WTC11 (cell line): ENCODE data around the gene PPM1N. TPM values are rescaled to one million over a fixed set of nuclear protein-coding genes. Genes with fewer than 3 reads are reported as not detected.
A peak's percentile ranks its signal among the peaks of the same experiment; 100 is the strongest.

ENCODE experiments used
- ATAC-seq: fragments of 200-7000 bp; cut with Tn5 transposase; 2 replicates; pipeline ENCODE4 v1.10.0; 2021; ENCODE audit warnings: mild to moderate bottlenecking, moderate library complexity
- CTCF ChIA-PET: fragments of 300-600 bp; sonication (Branson Sonifier 250); formaldehyde crosslinking; loops from one replicate; lab custom pipeline; 2021; ENCODE audit warnings: antibody characterized with exemption; lab: Charles Lee
- POLR2A ChIA-PET: fragments of 350-600 bp; sonication (Branson Sonifier 250); formaldehyde crosslinking; loops from one replicate; lab custom pipeline; 2021; ENCODE audit warnings: antibody characterized with exemption; lab: Charles Lee
- DNase-seq: peaks from one replicate; pipeline ENCODE4 v3.0.0; 2021; ENCODE audit warnings: low spot score
- H3K27ac Mint-ChIP-seq: 2 replicates; pipeline ENCODE4 v1.8.0; 2021; ENCODE audit warnings: mixed read lengths
- H3K27me3 Mint-ChIP-seq: 2 replicates; pipeline ENCODE4 v1.8.0; 2021; ENCODE audit warnings: low read depth, mild to moderate bottlenecking, moderate library complexity, mixed read lengths
- H3K36me3 Mint-ChIP-seq: 2 replicates; pipeline ENCODE4 v1.8.0; 2021; ENCODE audit warnings: mixed read lengths
- H3K4me1 Mint-ChIP-seq: 2 replicates; pipeline ENCODE4 v1.8.0; 2022; ENCODE audit warnings: mixed read lengths
- H3K4me3 Mint-ChIP-seq: 2 replicates; pipeline ENCODE4 v1.8.0; 2021; ENCODE audit warnings: mild to moderate bottlenecking, moderate library complexity, mixed read lengths
- H3K9me3 Mint-ChIP-seq: 2 replicates; pipeline ENCODE4 v1.8.0; 2021; ENCODE audit warnings: mixed read lengths
- CREM ChIP-seq: sonication (generic); formaldehyde crosslinking; IDR thresholded peaks from 2 replicates; pipeline ENCODE4 v1.8.1; 2022; ENCODE audit warnings: mild to moderate bottlenecking, missing genetic modification reagents, moderate library complexity
- CTCF ChIP-seq: fragments of 200-600 bp; IDR thresholded peaks from 2 replicates; pipeline ENCODE4 v1.8.0; 2022; ENCODE audit warnings: antibody characterized with exemption
- FOXK1 ChIP-seq: sonication (generic); formaldehyde crosslinking; IDR thresholded peaks from 2 replicates; pipeline ENCODE4 v1.8.0; 2022; ENCODE audit warnings: mild to moderate bottlenecking, moderate library complexity, missing genetic modification reagents
- GABPB1 ChIP-seq: sonication (generic); formaldehyde crosslinking; IDR thresholded peaks from 2 replicates; pipeline ENCODE4 v1.8.1; 2023; ENCODE audit warnings: mild to moderate bottlenecking, missing genetic modification reagents
- GRHL2 ChIP-seq: fragments of 250-450 bp; sonication (Bioruptor Pico); IDR thresholded peaks from 2 replicates; pipeline ENCODE4 v1.8.0; 2022; ENCODE audit warnings: mild to moderate bottlenecking, moderate library complexity; ENCODE audit not compliant: insufficient replicate concordance, severe bottlenecking
- KAT7 ChIP-seq: sonication (generic); formaldehyde crosslinking; IDR thresholded peaks from 2 replicates; pipeline ENCODE4 v1.8.1; 2023; ENCODE audit warnings: missing genetic modification reagents, mild to moderate bottlenecking, borderline replicate concordance
- NR1H2 ChIP-seq: sonication (generic); formaldehyde crosslinking; IDR thresholded peaks from 2 replicates; pipeline ENCODE4 v1.9.0; 2021; ENCODE audit warnings: mild to moderate bottlenecking, moderate library complexity, missing genetic modification reagents
- SOX15 ChIP-seq: fragments of 250-450 bp; sonication (Bioruptor Pico); IDR thresholded peaks from 2 replicates; pipeline ENCODE4 v1.9.0; 2021; ENCODE audit warnings: mild to moderate bottlenecking
- SP1 ChIP-seq: sonication (generic); formaldehyde crosslinking; conservative IDR thresholded peaks from 2 replicates; pipeline ENCODE4 v1.8.1; 2022; ENCODE audit warnings: missing genetic modification reagents
- TEAD1 ChIP-seq: sonication (generic); formaldehyde crosslinking; IDR thresholded peaks from 2 replicates; pipeline ENCODE4 v1.8.0; 2022; ENCODE audit warnings: mild to moderate bottlenecking, missing genetic modification reagents
- USF1 ChIP-seq: sonication (generic); formaldehyde crosslinking; IDR thresholded peaks from 2 replicates; pipeline ENCODE4 v1.8.0; 2022; ENCODE audit warnings: mild to moderate bottlenecking, missing genetic modification reagents
- ZNF121 ChIP-seq: sonication (generic); formaldehyde crosslinking; IDR thresholded peaks from 2 replicates; pipeline ENCODE4 v1.8.0; 2023; ENCODE audit warnings: missing genetic modification reagents
- ZNF416 ChIP-seq: fragments of 250-450 bp; sonication (Bioruptor Pico); IDR thresholded peaks from 2 replicates; pipeline ENCODE4 v1.9.0; 2021; ENCODE audit warnings: mild to moderate bottlenecking, inconsistent platforms
- total RNA-seq: library from RNA; stranded (reverse); gene quantifications from 3 replicates; pipeline ENCODE4 v1.2.3, GENCODE V29; 2021
- TF ChIP-seq, protein P1 (sequence below): sonication (generic); formaldehyde crosslinking; IDR thresholded peaks from 2 replicates; pipeline ENCODE4 v1.8.1; 2023; ENCODE audit warnings: mild to moderate bottlenecking, moderate library complexity, missing genetic modification reagents
- TF ChIP-seq, protein P2 (sequence below): sonication (generic); formaldehyde crosslinking; IDR thresholded peaks from 2 replicates; pipeline ENCODE4 v1.8.0; 2023; ENCODE audit warnings: mild to moderate bottlenecking, missing genetic modification reagents

The PPM1N gene
- total RNA-seq, 1 experiment from 2014 or later = 10.3 TPM

GRCh38 chr19:45478454-45479238 lies 19.6 kb upstream of the PPM1N start (continued):
- TF ChIP-seq, protein P1, sequence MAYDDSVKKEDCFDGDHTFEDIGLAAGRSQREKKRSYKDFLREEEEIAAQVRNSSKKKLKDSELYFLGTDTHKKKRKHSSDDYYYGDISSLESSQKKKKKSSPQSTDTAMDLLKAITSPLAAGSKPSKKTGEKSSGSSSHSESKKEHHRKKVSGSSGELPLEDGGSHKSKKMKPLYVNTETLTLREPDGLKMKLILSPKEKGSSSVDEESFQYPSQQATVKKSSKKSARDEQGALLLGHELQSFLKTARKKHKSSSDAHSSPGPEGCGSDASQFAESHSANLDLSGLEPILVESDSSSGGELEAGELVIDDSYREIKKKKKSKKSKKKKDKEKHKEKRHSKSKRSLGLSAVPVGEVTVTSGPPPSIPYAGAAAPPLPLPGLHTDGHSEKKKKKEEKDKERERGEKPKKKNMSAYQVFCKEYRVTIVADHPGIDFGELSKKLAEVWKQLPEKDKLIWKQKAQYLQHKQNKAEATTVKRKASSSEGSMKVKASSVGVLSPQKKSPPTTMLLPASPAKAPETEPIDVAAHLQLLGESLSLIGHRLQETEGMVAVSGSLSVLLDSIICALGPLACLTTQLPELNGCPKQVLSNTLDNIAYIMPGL = peak; percentile 48; the same call in 1 of the 2 replicates
- TF ChIP-seq CREM (0 out of 2 replicates have a peak, but pooled peaks have one; percentile 24), SP1 (peak; percentile 12; the same call in 1 of the 2 replicates), ZNF416 (CRISPR knock-in tag) (no peak), USF1 (peak; percentile 25; the same call in 1 of the 2 replicates)
- TF ChIP-seq, protein P2, sequence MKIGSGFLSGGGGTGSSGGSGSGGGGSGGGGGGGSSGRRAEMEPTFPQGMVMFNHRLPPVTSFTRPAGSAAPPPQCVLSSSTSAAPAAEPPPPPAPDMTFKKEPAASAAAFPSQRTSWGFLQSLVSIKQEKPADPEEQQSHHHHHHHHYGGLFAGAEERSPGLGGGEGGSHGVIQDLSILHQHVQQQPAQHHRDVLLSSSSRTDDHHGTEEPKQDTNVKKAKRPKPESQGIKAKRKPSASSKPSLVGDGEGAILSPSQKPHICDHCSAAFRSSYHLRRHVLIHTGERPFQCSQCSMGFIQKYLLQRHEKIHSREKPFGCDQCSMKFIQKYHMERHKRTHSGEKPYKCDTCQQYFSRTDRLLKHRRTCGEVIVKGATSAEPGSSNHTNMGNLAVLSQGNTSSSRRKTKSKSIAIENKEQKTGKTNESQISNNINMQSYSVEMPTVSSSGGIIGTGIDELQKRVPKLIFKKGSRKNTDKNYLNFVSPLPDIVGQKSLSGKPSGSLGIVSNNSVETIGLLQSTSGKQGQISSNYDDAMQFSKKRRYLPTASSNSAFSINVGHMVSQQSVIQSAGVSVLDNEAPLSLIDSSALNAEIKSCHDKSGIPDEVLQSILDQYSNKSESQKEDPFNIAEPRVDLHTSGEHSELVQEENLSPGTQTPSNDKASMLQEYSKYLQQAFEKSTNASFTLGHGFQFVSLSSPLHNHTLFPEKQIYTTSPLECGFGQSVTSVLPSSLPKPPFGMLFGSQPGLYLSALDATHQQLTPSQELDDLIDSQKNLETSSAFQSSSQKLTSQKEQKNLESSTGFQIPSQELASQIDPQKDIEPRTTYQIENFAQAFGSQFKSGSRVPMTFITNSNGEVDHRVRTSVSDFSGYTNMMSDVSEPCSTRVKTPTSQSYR (CRISPR knock-in tag) = no peak
- TF ChIP-seq, all 79 proteins: peak for 8

DNA sequence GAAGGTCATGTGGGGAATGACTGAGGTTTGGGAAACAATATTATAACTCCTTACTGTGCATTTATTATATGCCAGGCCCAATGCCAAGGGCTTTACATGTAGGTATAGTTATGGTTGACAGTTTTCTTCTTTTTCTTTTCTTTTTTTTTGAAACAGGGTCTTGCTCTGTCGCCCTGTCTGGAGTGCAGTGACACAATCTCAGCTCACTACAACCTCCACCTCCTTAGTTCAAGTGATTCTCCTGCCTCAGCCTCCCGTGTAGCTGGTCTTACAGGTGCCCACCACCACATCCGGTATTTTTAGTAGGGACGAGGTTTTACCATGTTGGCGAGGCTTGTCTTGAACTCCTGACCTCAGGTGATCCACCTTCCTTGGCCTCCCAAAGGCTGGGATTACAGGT lies 15.2 kb upstream of the PPM1N start:
- Mint-ChIP-seq H3K9me3 (no peaks in the 10 kb centered on the region), H3K36me3 (no peaks in the 10 kb centered on the region), H3K27me3 (peaks cover 9% of the 10 kb centered on the region), H3K27ac (no peak overlapping the region), H3K4me1 (peaks cover 11% of the 10 kb centered on the region), H3K4me3 (no peak overlapping the region)
- ChIA-PET POLR2A (no interaction called here), CTCF (interaction anchor here (0.7 to 7.1 kb wide), 2 partner anchors 35 to 43 kb away, joined by 3 to 325 read pairs; no protein-coding TSS in a partner anchor)
- TF ChIP-seq FOXK1 (CRISPR knock-in tag) = no peak
- peak; percentile 45; the same call in 1 of the 2 replicates for TF ChIP-seq ZNF121 (CRISPR knock-in tag)
- ATAC-seq (no peak), DNase-seq (no peak)

- no peaks in the 10 kb centered on the region for H3K9me3 Mint-ChIP-seq
- ATAC-seq (no peak), DNase-seq (no peak)
- no peaks in the 10 kb centered on the region for H3K36me3 Mint-ChIP-seq
- H3K4me1 Mint-ChIP-seq = peaks cover 9% of the 10 kb centered on the region
- ChIA-PET CTCF (interaction anchor here (0.6 to 3.6 kb wide), 59 partner anchors 8 to 379 kb away, joined by 3 to 145 read pairs (median 8); partner anchors contain the start of genes BLOC1S3, ERCC1, ERCC2 and FOSB), POLR2A (interaction anchor here (0.7 to 1.2 kb wide), 4 partner anchors 13 to 129 kb away, joined by 3 to 7 read pairs (median 4); no protein-coding TSS in a partner anchor)
- H3K27ac Mint-ChIP-seq = peak overlapping the region; percentile 20; the same call in 1 of the 2 replicates
- peaks cover 5% of the 10 kb centered on the region; the same call in 1 of the 2 replicates for H3K27me3 Mint-ChIP-seq
- H3K4me3 Mint-ChIP-seq = no peak overlapping the region
- TF ChIP-seq KAT7 (CRISPR knock-in tag) = 0 out of 2 replicates have a peak, but pooled peaks have one; percentile 42
- no peak for TF ChIP-seq NR1H2 (CRISPR knock-in tag)
Observed at GRCh38 chr19:45484273-45484945, 13.8 kb upstream of the PPM1N start.

DNA sequence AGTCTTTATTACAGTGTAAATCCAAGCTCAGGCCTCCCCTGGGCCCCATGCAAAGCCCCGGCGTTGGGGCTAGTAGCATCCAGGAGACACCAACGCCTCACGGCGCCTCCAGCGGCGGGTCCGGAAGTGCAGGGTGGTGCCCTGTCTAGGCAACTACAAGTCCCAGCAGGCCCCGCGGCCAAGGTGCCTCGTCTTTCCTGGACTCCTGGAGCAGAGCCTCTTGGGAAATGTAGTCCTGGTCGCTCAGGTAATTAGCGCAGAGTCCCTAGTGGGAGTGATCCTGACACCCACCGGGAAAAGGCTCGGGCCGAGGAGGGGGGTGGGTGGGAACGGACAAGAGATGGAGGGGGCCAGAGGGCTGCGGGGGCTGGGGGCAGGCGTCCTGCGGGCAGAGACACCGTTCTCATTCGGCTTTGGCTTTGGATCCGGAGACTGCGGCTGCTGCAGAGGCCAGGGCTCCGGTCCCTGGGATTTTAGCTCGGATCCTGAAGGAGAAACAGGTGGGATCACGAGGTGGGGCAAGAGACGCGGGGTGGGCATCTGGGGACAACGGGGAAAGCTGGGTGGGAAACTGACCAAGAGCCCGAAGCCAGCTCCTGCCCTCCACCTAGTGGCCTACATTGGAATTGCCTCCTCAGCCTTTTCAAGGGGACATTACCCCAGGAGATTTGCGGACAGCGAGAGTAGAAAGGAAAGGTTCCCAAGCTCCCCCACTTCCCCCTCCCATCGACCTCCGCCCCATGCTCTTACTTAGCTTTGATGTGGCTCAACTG lies 12.8 kb upstream of the PPM1N start:
- ATAC-seq = peak; percentile 96
- peaks cover 5% of the 10 kb centered on the region; the same call in 1 of the 2 replicates for H3K27me3 Mint-ChIP-seq
- no peak for TF ChIP-seq ZNF121 (CRISPR knock-in tag)
- TF ChIP-seq FOXK1 (CRISPR knock-in tag) = 0 out of 2 replicates have a peak, but pooled peaks have one; percentile 41
- 0 out of 2 replicates have a peak, but pooled peaks have one; percentile 16 for TF ChIP-seq GABPB1 (CRISPR knock-in tag)
- no peak for TF ChIP-seq SOX15
- TF ChIP-seq, protein P1 = peak; percentile 70; the same call in 1 of the 2 replicates
- no peak for TF ChIP-seq TEAD1 (CRISPR knock-in tag)
- no peak for TF ChIP-seq GRHL2
- peak; percentile 90 for TF ChIP-seq CTCF
- TF ChIP-seq, all 79 proteins: peak for 4
- DNase-seq = peak; percentile 100
- Mint-ChIP-seq H3K4me1 (peaks cover 4% of the 10 kb centered on the region), H3K9me3 (no peaks in the 10 kb centered on the region), H3K27ac (peak overlapping the region; percentile 61; the same call in 1 of the 2 replicates), H3K36me3 (no peaks in the 10 kb centered on the region), H3K4me3 (peak overlapping the region; percentile 81)
- ChIA-PET POLR2A (interaction anchor here (0.5 to 1.2 kb wide), 11 partner anchors 12 to 567 kb away, joined by 3 to 7 read pairs (median 4); partner anchors contain the start of genes FOSB and PPM1N), CTCF (interaction anchor here (0.5 to 3.6 kb wide), 82 partner anchors 9 to 475 kb away, joined by 3 to 145 read pairs (median 5); partner anchors contain the start of genes BLOC1S3, ERCC1, ERCC2 and FOSB)
